NOMO-1 treated with DMSO at 0.1 percent for 48 hours (cell line): ENCODE data around the gene KLHL30.

Experiments used
- DNase-seq: peaks from one replicate; lab custom pipeline; 2025; ENCODE audit not compliant: unreplicated experiment; lab: John Stamatoyannopoulos, UW

Gene KLHL30

GRCh38 chr2:238117199-238118154, 21.0 kb upstream of the KLHL30 start:
- no peak for DNase-seq

GRCh38 chr2:238119756-238120462, 18.6 kb upstream of the KLHL30 start:
- peak; percentile 10 for DNase-seq

GRCh38 chr2:238120463-238121298, 17.8 kb upstream of the KLHL30 start:
- no peak for DNase-seq

GRCh38 chr2:238121511-238122286, 16.8 kb upstream of the KLHL30 start:
- no peak for DNase-seq

GRCh38 chr2:238122287-238123217, 15.9 kb upstream of the KLHL30 start:
- no peak for DNase-seq

- DNase-seq = no peak
These were observed 15.1 kb upstream of the KLHL30 start for GRCh38 chr2:238123218-238123971.

GRCh38 chr2:238123991-238124470, 14.4 kb upstream of the KLHL30 start:
- no peak for DNase-seq

- DNase-seq = no peak
These were observed 13.9 kb upstream of the KLHL30 start for GRCh38 chr2:238124488-238125126.

- no peak for DNase-seq
These were observed 13.2 kb upstream of the KLHL30 start for GRCh38 chr2:238125127-238125885.

GRCh38 chr2:238126338-238126737, 12.1 kb upstream of the KLHL30 start:
- DNase-seq = no peak

GRCh38 chr2:238126775-238127164, 11.7 kb upstream of the KLHL30 start:
- DNase-seq = no peak

GRCh38 chr2:238127165-238128060, 11.1 kb upstream of the KLHL30 start:
- no peak for DNase-seq

- no peak for DNase-seq
These were observed 10.4 kb upstream of the KLHL30 start for GRCh38 chr2:238128061-238128440.

GRCh38 chr2:238128534-238129001, 9.9 kb upstream of the KLHL30 start:
- no peak for DNase-seq

- DNase-seq = no peak
These were observed 9.1 kb upstream of the KLHL30 start for GRCh38 chr2:238129166-238130010.
